GM10847 (cell line): ENCODE measurements around the gene WDR89.

Source experiments
- POLR2A ChIP-seq: IDR thresholded peaks from 2 replicates; pipeline ENCODE4 v1.6.1; 2011; ENCODE audit not compliant: insufficient read length; ENCODE audit errors: extremely low read depth

WDR89 gene

GRCh38 chr14:63563370-63564026, 78.2 kb downstream of the WDR89 start:
- no peak for TF ChIP-seq POLR2A

DNA sequence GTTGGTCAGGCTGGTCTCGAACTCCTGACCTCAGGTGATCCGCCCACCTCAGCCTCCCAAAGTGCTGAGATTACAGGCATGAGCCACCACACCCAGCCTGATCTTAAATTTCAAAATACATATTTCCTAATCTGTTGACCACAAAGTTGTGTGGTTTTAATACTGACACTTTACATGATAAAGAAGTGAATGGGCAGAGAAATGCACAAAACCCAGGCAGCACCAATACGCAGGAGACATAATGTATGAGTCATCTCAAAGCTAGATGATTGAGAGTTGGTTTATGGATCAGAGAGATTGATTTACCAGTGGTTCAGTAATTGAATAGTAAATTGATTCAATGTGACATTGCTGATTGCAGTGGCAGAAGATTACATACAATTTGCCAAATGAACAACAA, 79.3 kb downstream of the WDR89 start:
- TF ChIP-seq POLR2A = no peak

DNA sequence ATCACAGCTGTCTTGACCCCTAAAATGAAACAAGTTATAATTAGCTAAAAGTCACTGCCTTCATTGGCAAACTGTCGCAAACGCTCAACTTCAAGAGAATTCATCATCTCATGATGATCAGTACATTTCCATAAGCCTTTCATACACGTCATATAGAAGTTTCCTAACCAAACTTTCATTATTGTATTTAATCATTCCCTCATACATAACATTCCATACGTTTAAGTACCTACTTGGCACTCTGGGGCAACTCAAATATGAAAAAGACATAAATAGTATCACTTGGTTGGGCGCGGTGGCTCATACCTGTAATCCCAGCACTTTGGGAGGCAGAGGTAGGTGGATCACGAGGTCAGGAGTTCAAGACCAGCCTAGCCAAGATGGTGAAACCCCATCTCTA, 86.1 kb downstream of the WDR89 start:
- TF ChIP-seq POLR2A = no peak

DNA sequence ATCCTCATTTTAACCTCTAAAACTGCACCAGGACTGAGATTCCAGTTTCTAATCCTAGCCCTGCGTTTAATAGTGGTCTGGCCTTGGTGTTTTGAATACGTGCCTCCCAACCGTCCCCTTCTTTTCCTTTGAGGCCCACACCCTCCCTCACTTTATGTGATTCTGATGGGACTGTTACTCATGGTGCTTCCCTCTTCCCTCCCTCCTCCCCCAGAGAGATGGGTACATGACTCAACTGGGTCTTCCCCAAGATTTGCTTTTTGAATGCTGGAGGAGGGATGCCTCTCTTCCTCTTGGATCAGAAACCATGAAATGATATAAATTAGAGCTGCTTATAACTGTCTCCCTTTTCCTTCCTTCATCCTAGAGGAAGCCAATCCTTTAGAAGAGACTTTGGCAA, 90.3 kb downstream of the WDR89 start:
- no peak for TF ChIP-seq POLR2A

DNA sequence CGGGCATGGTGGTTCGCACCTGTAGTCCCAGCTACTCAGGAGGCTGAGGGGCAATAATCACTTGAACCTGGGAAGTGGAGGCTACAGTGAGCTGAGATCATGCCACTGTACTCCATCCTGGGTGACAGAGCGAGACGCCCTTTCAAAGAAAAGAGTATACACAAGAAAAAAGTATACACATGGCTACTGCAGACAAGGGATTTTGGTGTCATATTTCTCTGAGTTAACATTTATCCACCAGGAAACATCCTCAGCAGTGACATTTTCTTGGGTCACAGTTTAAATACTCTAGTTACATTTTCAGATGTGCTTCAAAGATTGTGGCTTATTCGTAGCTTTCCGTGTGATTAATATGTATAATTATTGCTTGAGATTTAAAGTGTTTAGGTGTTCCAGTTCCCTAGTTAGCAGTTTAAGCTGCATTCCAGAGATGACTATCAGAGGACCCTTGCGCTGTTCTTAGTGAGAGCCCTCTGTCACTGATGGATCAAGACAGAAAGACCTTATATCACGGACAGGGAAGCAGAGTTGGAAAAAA, 93.8 kb downstream of the WDR89 start:
- no peak for TF ChIP-seq POLR2A
